GM13976 (cell line): ENCODE data around the gene FAAP20.

ENCODE experiments used
- DNase-seq: peaks from one replicate; pipeline ENCODE4 v3.0.0; 2012; ENCODE audit warnings: low spot score
- in situ Hi-C: fragments of 300-500 bp; cut with MboI; formaldehyde crosslinking; loops from one replicate; pipeline ENCODE4 v1.12.0; 2022; ENCODE audit warnings: low sequenced_read_pairs, mixed read lengths, inconsistent platforms; ENCODE audit not compliant: unreplicated experiment
- TF ChIP-seq, protein P1 (sequence below): IDR thresholded peaks from 2 replicates; pipeline ENCODE4 v1.5.1; 2012; ENCODE audit warnings: borderline replicate concordance, mild to moderate bottlenecking; ENCODE audit not compliant: insufficient read depth; ENCODE audit errors: extremely low read depth, missing control alignments, control extremely low read depth

The FAAP20 gene

DNA sequence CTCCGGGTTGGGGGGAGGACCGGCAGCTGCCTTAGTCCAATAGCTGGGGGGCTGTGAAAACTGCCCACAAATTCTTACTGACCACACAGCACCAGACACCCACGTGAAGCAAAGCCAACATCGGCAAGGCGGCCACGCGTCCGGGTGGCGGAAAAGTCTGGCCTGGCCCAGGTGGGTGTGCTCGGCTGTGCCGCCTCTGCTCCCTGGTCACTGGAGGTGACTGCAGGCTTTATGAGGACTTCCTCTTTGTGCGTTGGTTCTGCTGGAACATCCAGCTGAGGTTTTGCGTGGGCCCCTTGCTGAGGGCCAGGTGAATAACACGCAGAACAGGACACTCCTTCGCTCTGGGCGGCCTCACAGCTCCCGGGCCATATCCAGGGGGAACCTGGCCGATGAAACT lies 35.4 kb downstream of the FAAP20 start:
- TF ChIP-seq, protein P1, sequence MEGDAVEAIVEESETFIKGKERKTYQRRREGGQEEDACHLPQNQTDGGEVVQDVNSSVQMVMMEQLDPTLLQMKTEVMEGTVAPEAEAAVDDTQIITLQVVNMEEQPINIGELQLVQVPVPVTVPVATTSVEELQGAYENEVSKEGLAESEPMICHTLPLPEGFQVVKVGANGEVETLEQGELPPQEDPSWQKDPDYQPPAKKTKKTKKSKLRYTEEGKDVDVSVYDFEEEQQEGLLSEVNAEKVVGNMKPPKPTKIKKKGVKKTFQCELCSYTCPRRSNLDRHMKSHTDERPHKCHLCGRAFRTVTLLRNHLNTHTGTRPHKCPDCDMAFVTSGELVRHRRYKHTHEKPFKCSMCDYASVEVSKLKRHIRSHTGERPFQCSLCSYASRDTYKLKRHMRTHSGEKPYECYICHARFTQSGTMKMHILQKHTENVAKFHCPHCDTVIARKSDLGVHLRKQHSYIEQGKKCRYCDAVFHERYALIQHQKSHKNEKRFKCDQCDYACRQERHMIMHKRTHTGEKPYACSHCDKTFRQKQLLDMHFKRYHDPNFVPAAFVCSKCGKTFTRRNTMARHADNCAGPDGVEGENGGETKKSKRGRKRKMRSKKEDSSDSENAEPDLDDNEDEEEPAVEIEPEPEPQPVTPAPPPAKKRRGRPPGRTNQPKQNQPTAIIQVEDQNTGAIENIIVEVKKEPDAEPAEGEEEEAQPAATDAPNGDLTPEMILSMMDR = no peak
- no peak for DNase-seq
- in situ Hi-C loops = no loop called here

DNA sequence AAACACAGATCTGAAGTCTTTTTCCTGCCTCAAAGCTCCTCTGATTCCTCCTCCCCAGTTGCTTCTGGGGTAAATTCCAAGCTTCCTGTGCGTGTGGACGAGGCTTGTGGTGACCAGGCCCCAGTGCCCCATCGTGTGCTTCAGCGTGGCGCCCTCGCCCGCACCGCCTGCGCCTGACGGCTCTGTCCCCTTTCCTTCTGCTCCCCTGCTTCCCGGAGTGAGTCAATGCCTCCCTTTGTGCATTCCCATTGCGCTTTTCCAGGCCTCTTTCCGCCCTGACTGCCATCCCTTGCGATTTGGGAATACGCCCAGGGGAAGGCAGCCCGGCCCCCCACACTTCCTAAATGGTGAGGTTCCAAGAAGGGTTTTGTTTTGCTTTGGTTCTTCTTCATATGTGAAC lies 36.3 kb downstream of the FAAP20 start:
- DNase-seq = no peak
- TF ChIP-seq, protein P1 = no peak
- in situ Hi-C loops = no loop called here

DNA sequence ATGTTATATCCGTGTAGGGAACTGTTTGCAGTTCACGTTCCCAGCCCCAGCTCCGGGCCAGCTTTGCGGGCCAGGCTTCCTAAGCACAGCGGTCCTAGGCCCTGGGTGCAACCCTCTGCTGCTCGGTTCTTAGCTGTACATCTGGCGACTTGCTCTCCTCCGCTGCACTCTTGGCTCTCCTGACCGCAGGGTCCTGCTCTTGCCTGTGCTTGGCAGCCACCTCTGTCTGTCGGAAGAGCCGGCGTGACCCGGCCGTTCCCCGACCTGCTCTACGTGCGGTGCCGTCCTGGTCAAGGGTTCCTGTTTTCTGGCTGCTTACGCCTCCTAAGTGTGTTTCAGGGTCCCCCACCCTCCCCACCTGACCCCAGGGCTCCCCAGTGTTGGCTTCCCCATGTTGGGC lies 36.7 kb downstream of the FAAP20 start:
- TF ChIP-seq, protein P1 = no peak
- in situ Hi-C loops = no loop called here
- no peak for DNase-seq

DNA sequence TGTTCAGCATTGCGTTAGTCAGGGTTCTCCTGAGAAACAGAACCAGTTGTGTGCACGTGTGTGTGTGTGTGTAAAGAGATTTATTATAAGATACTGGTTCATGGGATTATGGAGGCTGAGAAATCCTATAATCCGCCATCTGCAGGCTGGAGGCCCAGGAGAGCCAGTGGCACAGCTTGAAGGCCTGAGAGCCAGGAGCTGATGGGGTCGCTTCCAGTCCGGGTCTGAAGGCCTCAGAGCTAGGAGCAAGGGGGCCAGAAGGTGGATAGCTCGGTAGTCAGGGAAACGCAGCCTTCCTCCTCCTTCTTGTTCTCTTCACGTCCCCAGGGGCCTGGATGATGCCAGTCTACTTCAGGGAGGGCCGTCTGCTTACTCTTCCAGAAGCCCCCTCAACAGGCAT lies 37.7 kb downstream of the FAAP20 start:
- TF ChIP-seq, protein P1 = no peak
- DNase-seq = no peak
- in situ Hi-C loops = no loop called here

DNA sequence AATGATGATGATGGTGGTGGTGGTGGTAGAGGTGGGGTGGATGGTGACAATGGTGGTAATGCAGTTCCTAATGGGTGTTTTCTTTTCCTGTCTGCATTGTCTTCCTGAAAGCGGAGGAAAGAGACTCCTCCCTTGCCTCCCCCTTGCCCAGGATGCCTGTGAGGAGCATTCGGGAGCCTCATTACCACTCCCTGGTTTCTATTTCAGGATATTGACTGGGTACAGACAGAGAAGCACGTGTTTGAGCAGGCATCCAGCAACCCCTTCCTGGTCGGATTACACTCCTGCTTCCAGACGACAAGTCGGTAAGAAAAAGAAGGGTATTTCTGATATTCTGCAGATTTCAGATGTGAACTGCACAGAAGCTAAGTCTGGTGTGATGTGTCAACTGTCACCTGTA lies 38.8 kb downstream of the FAAP20 start:
- in situ Hi-C loops = no loop called here
- DNase-seq = no peak
- TF ChIP-seq, protein P1 = no peak

DNA sequence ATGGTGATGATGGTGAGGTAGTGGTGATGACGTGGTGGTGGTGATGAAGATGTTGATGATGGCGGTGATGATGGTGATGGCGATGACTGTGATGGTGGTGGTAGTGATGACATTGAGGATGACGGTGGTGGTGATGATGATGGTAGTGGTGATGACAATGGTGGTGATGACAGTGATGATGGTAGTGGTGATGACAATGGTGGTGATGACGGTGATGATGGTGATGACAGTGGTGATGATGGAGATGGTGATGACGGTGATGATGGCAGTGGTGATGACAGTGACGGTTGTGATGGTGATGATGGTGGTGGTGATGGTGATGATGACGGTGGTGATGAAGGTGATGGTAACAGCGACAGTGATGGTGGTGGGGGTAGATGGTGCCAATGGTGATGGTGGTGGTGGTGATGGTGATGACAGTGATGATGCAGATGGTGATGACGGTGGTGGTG lies 39.4 kb downstream of the FAAP20 start:
- TF ChIP-seq, protein P1 = no peak
- in situ Hi-C loops = no loop called here
- DNase-seq = no peak

DNA sequence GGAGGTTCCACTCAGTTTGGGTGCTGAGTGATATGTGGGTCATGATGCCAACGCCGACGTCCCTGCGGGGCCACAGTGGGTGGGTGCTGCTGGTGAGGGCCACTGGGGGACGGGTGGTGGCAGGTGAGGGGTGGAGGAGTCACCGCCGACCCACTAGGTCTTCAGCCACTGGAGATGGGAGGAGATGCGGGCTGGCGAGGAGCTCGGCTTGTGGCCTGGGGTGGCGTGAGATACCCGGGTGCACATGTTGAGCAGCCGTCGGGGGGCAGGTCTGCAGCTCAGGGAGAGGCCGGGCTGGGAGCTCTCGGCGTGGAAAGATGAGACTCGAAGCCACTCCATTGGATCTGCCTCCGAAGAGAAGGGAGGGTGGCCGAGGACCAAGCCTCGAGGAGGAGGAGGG lies 40.5 kb downstream of the FAAP20 start:
- no peak for DNase-seq
- TF ChIP-seq, protein P1 = no peak
- in situ Hi-C loops = no loop called here
